ENCODE data around the gene LITAF.

- no peak for TF ChIP-seq GABPA (IDR thresholded peaks at IDR 0.05; ENCODE audit: low read depth)
- TF ChIP-seq CTCF (IDR thresholded peaks at IDR 0.05; ENCODE audit: insufficient read depth, low read length), result no peak
Measured at GRCh38 chr16:11529285-11529684, 57.4 kb downstream of the LITAF start.
